GM23248 (cell line): ENCODE data around the gene LAMA4.

Experiments
- EZH2 ChIP-seq: fragments of 200-600 bp; sonication (generic); IDR thresholded peaks from 2 replicates; pipeline ENCODE4 v1.6.1; 2018; ENCODE audit warnings: antibody characterized with exemption, mild to moderate bottlenecking; ENCODE audit not compliant: insufficient read depth, poor library complexity, severe bottlenecking
- EZH2phosphoT487 ChIP-seq: fragments of 200-600 bp; sonication (generic); IDR thresholded peaks from 2 replicates; pipeline ENCODE4 v1.6.1; 2018; ENCODE audit warnings: antibody characterized with exemption, moderate library complexity, mild to moderate bottlenecking, low read depth; ENCODE audit not compliant: insufficient read depth

DNA sequence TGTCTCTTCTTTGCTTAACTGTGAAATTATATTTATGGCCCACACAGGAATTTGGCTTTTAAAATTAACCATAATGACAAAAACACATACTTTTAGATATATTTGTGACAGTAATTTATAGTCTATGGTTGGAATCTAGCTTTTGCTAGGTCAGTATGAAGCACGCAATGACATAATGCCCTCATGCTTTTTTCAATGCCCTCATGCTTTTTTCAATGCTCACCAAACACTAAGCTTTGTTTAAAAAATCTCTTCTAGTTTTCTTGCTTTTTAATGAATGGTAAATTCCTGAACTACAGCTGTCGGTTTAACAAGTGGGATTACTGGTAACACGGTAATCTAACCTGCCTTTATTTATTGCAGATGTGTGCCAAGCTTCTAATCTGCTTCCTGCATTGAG is 187.8 kb downstream of the LAMA4 start:
- TF ChIP-seq EZH2 (no peak), EZH2phosphoT487 (no peak)
